ENCODE results near the gene PLSCR5.

PLSCR5 gene

DNA sequence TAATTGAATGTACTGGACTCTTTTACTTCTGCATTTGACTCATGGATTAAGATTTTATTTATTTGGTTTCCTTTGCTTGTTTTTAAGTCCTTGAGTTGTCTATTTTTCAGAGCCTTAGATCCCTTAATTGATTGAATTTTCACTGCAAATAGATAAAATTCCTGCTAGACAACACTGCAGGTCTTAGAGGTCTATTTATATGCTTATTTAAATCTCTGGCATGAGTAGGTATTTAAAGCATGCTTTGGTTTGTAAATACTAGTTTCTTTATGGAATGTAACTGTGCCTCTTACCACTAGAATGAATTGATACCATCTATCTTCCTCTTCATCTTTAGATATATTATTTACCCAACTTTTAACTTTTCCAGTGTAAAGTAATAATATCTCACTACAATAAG, 20.0 kb downstream of the PLSCR5 start:
- no peak for DNase-seq (ENCODE audit: low spot score)

DNA sequence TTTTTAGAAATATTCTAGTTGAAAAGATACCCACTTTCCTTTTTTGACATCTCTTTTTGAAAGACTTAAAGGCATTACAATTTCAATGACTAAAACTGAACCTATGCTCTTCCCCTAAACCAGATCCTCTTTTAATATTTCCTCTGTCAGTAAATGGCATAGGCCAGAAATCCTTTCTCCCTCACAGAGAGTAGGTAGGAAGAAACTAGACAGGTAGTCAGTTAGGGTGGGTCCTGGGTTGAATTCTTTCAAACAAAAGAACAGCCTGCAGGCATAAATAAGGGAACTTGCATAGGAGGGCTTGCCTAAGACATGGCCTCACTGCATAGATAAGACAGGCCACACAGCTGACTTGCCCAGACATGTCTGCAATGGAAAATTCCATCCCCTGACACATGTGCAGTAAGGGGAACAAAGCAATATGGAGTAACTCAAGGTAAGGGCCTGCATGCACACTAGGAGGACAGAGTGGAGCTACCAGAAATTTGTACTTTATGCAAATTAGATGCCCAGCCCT, 23.1 kb downstream of the PLSCR5 start:
- DNase-seq (ENCODE audit: low spot score): no peak

DNA sequence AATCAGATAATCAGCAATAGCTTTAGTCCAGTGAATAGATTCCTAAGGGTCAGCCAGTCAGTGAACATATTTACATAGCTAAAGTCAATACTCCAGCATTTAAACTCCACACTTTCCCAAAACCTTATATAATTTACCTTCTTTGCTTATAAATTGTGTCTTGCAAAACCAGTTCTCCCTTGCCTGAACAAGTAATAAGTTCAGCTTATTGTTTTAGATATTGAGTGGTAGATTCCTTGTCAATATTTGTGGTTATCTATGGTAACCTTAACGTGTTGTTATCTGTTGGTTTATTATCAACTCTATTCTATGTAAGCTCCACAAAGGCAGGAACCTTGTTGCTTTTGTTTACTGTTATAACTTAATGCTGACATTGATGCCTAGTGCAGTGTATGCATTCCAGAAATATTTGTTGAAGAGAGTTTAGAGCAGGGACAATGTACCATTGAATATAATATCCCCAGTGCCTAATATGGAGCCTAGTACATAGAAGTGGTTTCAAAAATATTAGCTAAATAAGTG, 24.0 kb downstream of the PLSCR5 start:
- DNase-seq (ENCODE audit: low spot score): no peak

DNA sequence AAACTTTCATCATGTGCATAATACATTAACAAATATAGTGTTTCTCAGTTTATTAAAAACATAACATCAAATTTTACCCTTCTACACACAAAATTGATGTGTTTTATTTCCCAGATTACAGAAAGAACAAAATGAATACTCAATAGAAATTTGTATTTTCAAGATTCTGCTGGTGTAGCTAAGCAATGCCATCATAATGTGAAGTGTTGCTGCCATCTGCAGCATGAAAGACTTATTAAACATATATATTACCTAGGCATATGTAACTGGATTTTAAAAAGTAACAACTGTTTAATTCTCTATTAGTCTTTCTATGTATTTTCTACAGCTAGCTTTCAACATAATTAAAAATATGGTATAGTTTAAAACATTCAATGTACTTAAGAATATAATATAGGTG, 27.5 kb downstream of the PLSCR5 start:
- peak; percentile 39 for DNase-seq (ENCODE audit: low spot score)

DNA sequence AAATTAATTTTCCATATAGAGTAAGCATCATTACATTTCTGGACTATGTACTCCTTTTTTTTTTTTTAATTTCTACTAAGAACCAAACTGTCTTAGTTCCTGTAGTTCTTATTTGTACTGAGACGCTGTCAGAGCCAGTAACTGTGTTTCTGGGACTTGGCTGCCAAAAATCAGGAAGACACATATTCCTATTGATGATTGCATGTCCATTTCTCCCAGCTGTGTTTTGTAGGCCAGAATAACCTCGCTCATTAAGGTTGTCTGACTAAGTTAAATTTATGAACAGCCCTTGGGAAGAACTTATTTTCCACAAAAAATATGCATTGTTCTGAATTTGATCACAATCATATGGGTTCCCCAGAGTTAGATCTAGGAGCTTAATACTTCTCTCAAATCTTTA, 29.5 kb downstream of the PLSCR5 start:
- DNase-seq (ENCODE audit: low spot score): no peak

DNA sequence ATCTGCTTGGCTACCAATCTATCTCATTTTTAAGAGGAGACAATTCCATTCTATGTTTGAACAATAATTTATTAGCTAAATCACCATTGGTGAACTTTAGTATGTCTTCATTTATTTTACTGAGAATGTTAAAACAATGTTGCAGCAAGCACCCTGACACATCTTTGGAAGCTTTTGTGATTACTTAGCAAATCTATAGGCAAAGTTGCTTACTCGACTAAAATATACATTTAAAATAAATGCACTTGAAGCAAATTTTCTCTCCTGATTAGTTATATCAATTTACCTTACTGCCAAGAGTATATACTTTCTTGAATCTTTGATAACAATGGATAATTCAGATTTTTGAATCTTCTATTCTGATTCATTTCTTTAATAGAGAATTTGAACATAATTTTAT, 31.0 kb downstream of the PLSCR5 start:
- no peak for DNase-seq (ENCODE audit: low spot score)

DNA sequence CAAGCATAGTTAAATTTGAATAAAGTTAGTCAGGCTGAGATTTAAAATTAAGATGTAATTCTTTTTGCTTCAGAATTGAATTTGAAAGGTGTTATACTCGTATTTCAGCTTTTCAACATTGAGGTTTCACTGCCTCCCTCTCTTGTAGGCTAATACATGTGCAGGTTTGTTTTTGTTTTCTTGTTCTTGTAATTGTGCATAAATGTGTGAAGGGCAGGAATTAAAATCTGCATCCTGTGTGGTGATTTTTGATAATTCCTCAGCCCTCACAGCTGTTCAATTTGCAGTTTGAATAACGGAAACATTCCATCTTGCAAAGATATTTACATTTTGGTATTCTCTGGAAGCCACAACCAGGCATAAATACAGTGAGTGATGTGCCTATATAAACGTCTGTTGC, 35.8 kb downstream of the PLSCR5 start:
- no peak for DNase-seq (ENCODE audit: low spot score)

DNA sequence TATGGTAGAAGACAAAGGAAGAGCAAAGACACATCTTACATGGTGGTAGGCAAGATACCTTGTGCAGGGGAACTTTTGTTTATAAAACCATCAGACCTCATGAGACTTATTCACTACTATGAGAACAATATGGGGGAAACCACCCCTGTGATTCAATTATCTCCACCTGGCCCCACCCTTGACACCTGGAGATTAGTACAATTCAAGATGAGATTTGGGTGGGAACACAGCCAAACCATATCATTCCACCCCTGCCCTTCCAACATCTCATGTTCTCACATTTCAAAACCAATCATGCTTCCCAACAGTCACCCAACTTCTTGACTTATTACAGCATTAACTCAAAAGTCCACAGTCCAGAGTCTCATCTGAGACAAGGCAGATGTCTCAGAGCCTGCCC, 39.0 kb downstream of the PLSCR5 start:
- no peak for DNase-seq (ENCODE audit: low spot score)

DNA sequence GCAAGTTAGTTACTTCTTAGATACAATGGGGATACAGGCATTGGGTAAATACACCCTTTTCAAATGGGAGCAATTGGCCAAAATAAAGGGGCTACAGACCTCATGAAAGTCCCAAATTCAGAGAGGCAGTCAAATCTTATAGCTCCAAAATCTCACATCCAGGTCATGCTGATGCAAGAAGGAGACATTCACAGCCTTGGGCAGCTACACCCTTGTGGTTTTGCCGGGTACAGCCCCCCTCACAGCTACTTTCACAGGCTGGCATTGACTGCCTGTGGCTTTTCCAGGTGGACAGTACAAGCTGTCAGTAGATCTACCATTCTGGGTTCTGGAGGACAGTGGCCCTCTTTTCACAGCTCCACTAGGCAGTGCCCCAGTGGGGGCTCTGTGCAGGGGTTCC, 43.3 kb downstream of the PLSCR5 start:
- DNase-seq (ENCODE audit: low spot score): no peak

DNA sequence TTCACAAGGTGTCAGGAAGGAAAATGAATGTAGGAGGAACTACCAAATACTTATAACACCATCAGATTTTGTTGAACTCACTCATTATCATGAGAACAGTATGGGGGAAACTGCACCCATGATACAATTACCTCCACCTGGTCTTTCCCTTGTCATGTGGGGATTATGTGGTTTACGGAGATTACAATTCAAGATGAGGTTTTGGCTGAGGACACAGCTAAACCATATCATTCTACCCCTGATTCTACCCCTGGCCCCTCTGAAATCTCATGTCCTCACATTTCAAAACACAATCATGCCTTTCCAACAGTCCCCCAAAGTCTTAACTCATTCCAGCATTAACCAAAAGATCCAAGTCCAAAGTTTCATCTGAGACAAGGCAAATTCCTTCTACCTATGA, 43.7 kb downstream of the PLSCR5 start:
- DNase-seq (ENCODE audit: low spot score): no peak

DNA sequence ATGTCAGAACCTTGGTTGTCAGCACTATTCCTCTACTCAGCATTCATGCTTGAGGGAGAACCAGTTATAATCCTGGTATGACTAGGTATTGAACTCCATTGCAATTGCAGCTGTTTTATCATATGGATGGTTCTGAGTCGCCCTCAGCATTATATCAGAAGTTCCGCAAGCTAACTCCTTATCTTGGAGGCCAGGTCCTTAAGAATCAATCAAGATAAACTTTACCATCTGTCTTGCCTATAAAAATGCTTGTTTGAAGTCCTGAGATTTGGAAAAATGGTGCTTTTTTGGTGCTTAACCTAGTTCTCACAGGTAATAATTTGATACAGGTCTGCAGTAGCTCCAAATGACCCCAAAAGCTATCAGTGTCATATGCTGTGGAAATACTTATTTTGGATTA, 44.5 kb downstream of the PLSCR5 start:
- DNase-seq (ENCODE audit: low spot score): no peak

DNA sequence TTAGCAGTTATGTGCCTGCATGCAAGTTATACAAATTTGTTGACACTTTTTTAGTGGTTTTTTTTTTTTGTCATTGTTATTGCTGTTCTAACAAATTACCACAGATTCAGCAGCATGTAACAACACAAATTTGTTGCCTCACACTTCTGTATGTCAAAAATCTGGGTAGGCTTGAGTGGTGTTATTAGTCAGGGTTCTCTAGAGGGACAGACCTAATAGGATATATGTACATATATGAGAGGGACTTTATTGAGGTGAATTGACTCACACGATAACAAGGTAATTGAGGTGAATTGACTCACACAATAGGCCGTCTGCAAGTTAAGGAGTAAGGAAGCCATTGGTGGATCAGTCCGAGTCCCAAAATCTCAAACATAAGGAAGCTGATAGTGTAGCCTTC, 45.8 kb downstream of the PLSCR5 start:
- DNase-seq (ENCODE audit: low spot score): no peak

DNA sequence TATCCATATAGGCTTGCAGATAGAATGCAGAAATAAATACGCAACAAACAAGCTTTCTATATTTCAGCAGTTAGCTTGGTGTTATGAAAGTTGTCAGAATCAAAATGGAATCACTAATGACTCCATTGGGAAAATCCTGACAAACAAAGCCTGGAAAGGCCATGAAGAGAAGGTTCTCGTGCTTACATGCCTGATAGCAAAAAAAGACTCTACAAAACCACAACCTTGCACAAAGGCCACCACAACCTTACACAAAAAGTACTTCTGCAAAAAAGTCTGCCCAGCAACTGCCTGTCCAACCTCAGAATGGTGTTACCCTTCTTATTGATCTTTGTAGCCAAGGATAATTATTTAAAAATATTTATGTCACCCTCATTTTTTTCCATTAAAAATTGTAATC, 46.4 kb downstream of the PLSCR5 start:
- no peak for DNase-seq (ENCODE audit: low spot score)

DNA sequence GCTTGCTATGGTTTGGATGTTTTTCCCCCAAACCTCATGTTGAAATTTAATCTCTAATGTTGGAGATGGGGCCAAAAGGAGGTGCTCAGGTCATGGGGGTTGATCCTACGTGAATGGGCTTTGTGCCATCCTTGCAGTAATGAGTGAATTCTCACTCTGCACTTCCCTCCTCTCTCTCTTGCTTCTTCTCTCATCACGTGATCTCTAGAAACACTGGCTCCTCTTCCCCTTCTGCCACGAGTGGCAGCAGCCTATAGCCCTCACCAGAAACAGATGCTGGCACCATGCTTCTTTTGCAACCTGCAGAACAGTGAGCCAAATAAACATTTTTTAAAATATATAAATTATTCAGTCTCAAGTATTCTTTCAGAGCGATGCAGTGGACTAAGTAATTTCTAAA, 47.4 kb downstream of the PLSCR5 start:
- DNase-seq (ENCODE audit: low spot score): no peak

DNA sequence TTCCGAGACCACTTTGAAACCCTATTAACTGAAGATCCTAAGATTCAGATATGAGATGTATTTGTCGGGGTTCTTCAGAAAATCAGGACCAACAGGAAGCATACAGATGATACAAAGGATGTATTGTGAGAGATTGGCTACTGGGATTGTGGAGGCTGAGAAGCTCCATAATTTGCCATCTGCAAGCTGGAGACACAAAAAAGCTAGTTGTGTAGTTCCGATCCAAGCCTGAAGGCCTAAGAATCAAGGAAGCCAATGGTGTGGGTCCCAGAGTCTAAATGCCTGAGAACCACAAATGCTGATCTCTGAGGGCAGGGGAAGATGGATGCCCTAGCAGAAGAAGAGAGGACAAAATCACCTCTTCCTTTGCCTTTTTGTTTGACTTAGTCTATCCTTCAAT, 49.8 kb downstream of the PLSCR5 start:
- DNase-seq (ENCODE audit: low spot score): no peak

DNA sequence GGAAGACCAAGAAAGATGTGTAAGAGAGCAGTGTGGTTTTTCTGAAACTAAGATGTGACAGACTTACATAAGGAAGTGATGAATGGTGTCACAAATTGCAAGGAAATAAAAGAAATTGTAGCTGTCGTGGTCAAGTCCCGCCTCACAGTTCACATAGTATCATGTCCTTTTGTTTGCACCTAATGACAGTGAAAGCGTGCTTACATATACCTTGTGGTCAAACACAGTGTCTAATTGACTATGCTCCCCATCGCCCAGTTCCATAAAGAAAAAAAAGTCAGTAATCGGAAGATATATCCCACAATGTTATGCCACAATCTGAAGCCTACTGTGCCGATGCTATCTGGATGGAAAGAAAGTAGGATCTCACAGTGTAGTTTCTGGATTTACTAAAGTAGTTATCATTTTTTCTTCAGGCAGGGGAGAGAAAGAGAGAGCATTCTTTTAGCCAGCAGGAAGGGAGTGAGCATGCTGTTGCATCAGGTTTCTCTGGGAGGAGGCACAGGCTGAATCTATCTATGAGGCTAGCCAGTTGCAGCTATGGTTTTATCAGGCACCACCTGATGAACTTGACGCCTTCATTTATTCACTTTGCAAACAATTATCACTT, 50.9 kb downstream of the PLSCR5 start:
- DNase-seq (ENCODE audit: low spot score): no peak

DNA sequence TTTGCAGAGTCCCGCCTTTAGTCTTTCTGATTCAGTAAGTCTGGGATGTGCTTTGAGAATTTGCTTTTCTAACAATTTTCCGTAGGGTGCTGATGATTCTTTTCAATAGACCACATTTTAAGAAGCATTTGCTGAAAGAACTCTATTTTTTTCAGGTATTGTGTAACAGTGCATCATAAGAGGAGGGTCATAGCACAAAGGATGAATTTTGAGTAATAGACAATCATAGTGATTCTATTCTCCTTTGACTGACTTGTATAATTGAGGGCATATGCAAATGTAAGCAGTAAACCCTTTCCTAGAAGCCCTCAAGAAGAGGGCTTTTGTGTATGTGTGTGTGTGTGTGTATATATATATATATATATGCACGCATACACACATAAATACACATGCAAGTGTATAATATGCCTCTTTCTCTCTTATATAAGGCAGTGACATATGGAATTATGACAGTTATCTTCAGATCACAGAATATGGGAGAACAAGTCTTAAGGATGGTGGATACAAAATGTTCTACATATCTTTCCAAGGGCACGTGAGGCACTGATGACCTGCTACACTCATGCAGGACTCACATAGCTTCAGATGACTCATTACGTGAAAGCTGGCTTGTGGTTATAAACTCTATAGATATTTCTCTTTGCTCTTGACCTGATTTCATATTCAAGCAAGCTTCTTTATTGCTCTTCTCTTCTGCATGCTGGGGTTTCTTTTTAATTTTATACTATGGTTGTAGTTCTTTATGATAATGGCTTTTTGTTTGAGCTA, 54.2 kb downstream of the PLSCR5 start:
- DNase-seq (ENCODE audit: low spot score): peak; percentile 20

DNA sequence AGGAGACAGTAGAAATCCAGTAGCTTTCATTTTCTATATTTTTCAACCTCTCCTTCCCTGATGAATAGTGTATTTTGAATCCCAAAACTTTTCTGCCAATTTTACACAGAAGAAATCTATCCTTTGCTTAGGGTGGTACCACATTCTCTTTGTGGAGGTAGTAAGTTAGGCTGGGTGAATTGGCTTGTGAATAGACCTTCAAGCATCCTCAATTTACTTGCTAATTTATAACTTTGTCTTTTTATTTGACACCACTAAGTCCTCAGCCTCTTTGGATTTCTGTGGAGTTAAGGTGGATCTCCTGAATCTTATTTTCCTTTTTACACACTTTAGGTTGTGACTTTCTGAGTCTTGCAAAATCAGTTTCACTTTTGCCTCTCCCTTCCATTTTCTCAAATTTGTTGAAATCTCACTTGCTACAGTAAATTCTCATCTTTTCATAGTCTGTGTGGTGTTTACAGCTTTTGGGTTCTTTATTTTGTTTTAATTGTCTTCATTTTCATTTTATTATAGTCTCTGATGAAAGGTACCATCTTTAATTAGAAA, 55.0 kb downstream of the PLSCR5 start:
- DNase-seq (ENCODE audit: low spot score): no peak

DNA sequence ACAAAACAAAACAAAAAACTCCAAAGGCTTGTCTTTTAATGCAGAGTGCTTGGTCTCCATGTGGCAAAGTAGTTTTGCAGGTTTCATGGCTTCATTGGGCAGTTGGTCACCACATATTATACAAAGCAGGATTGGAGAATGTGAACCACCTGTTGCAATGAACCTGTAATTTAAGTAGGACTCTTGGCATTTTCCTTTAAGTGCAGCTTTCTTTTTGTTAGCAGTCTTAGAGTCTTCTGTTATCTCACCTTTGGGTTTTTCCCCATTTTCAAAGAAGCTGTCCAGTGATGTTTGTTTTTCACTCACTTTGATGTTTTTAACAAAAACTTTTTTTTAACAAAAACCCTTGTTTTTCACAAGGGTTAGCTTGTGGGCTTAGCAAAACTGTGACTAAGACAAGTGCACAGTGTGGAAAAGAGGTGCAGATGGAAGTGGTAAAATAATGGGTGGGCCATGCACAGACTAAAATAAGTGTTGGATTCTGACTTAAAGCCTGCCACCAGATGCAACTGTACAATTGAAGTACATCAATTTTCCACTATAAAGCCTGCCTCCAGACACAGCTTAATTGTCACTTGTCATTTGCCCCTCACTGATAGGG, 57.8 kb downstream of the PLSCR5 start:
- no peak for DNase-seq (ENCODE audit: low spot score)

DNA sequence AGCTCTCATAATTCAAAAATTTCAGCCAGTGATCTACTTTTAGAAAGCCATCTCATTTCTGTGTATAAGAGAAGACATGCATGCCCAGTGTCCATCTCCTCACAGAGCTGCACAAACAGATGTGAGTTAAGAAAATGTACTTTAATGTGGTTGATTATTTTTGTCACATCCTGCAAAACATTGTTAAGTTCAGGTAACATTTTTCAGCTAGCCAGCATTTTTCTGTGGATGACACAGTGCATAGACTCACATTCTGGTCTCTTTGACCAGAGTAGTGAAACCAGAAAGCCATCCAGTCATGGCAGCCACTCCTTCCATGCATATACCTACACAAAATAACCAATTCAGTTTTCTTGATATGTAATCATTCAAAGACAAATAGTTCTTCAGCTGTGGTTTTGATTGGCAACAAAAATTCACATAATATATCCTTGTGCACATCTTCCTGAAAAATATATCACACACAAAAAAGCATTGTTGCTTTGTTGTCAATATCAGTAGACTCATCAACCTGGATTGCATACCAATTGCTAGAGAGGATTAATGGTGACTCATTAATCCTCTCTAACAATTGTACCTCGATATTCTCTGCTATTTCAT, 58.7 kb downstream of the PLSCR5 start:
- DNase-seq (ENCODE audit: low spot score): no peak

DNA sequence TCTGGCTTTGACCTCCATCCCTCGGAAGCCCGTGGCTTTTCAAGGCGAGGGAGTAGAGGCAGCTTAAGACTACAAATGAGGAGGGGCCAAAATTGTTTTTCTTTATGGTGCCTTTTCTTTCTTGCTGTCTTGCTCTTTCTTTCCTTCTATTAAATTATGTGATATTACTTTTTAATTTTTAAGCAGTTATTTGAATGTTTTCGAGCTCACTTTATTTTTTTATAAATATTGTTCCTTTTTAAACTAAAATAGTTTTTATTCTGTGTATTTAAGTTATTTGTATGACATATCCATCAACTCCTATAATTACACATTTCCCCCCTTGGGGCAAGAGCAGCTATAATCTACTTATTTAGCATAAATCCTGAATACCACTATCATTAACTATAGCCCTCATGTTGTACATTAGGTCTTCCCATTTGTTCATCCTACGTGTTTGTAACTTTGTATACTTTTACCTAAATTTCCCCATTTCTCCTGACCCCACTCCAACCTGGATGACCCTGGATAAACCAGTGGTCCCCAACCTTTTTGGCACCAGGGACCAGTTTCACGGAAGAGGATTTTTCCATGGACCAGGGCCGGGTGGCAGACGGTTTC, 60.1 kb downstream of the PLSCR5 start:
- no peak for DNase-seq (ENCODE audit: low spot score)
